Small intestine (tissue), 7 donors: ENCODE data around the gene GABRD. TPM values are rescaled to one million over a fixed set of nuclear protein-coding genes. Genes with fewer than 3 reads are reported as not detected.

Experiments used
- DNase-seq, 2 donors: peaks; one replicate each; pipeline versions ENCODE4 v3.0.0 to v3.0.0-alpha.2; 2013
- FAIRE-seq: peaks from 2 replicates; lab custom pipeline; 2012; peaks lifted over from hg19 to GRCh38; lab: Jason Lieb, UNC
- H3K27ac ChIP-seq, 3 donors: one replicate each; pipeline ENCODE4 v1.5.1; 2013; ENCODE audit warnings: low read length in 2 of 3, mild to moderate bottlenecking in 2 of 3, control low read depth in 1 of 3, inconsistent platforms in 1 of 3, low read depth in 1 of 3, moderate library complexity in 1 of 3
- H3K27me3 ChIP-seq, 3 donors: one replicate each; pipeline ENCODE4 v1.6.1; 2013; ENCODE audit warnings: low read length in 3 of 3, inconsistent platforms in 1 of 3; ENCODE audit not compliant: control insufficient read depth in 3 of 3, insufficient read depth in 3 of 3
- H3K36me3 ChIP-seq, 3 donors: one replicate each; pipeline ENCODE4 v1.6.1; 2013; ENCODE audit warnings: low read length in 3 of 3, inconsistent platforms in 1 of 3, low read depth in 1 of 3, mild to moderate bottlenecking in 1 of 3, moderate library complexity in 1 of 3; ENCODE audit not compliant: control insufficient read depth in 3 of 3, insufficient read depth in 2 of 3
- H3K4me1 ChIP-seq, 3 donors: one replicate each; pipeline ENCODE4 v1.6.1; 2013; ENCODE audit warnings: low read length in 2 of 3, inconsistent platforms in 1 of 3, low read depth in 1 of 3, mild to moderate bottlenecking in 1 of 3, moderate library complexity in 1 of 3; ENCODE audit not compliant: control insufficient read depth in 3 of 3, insufficient read depth in 2 of 3
- H3K4me3 ChIP-seq, 3 donors: one replicate each; pipeline ENCODE4 v1.5.1; 2013; ENCODE audit warnings: low read length in 3 of 3, control low read depth in 1 of 3, inconsistent platforms in 1 of 3, low read depth in 1 of 3, mild to moderate bottlenecking in 1 of 3, moderate library complexity in 1 of 3
- H3K9me3 ChIP-seq, 2 donors: one replicate each; pipeline ENCODE4 v1.6.1; 2013; ENCODE audit warnings: low read depth in 1 of 2, low read length in 1 of 2; ENCODE audit not compliant: control insufficient read depth in 2 of 2, insufficient read depth in 1 of 2
- WGBS, 3 donors: extraction: QIAGEN DNeasy Blood & Tissue Kit; methylation state at CpG; one replicate each; pipeline ENCODE4 v1.1.7; 2013; 5-methylcytosine and 5-hydroxymethylcytosine counted together
- polyA plus RNA-seq, 4 donors: library from polyadenylated mRNA; stranded (reverse) in 3 of 4; unstranded in 1 of 4; fragments of 200-250 nt in 3 of 4; fragments of 120-200 nt in 1 of 4; gene quantifications; one replicate each; pipeline versions ENCODE4 v1.2.1 to v1.2.3, GENCODE V29; 2013
- donor health status: healthy with polysubstance abuse.
- donor health status: control.
- donor health status: control.
- donor health status: Bipolar disorder and iron deficiency.
- donor health status: healthy.

GABRD gene
- polyA plus RNA-seq, 4 donors: 0.40 to 0.55 TPM; not detected in 2

- H3K27ac ChIP-seq: peak overlapping the region in 1 of 3 donors; percentile 83
- WGBS, 3 donors: 75 to 84% (median 84%) methylated on average over 10 to 12 of the region's 12 CpGs
- no peak for FAIRE-seq
Observed at GRCh38 chr1:2053784-2054376, 34.7 kb downstream of the GABRD start.

GRCh38 chr1:2054560-2054959, 35.4 kb downstream of the GABRD start:
- H3K36me3 ChIP-seq: peaks cover 0 to 64% (median 5%) of the 10 kb centered on the region in 3 donors
- H3K27me3 ChIP-seq: peaks cover 0 to 6% (median 0%) of the 10 kb centered on the region in 3 donors
- no peak overlapping the region for H3K4me3 ChIP-seq
- WGBS, 3 donors: 82 to 86% (median 85%) methylated on average over 22 of the region's 22 CpGs
- H3K9me3 ChIP-seq: no peaks in the 10 kb centered on the region
- FAIRE-seq (no peak), DNase-seq (no peak)
- H3K4me1 ChIP-seq: peaks cover 0 to 27% (median 3%) of the 10 kb centered on the region in 3 donors
- H3K27ac ChIP-seq: no peak overlapping the region

More at GRCh38 chr1:2053784-2054376, 34.7 kb downstream of the GABRD start:
- peaks cover 0 to 33% (median 3%) of the 10 kb centered on the region in 3 donors for H3K4me1 ChIP-seq
- no peak for DNase-seq
- H3K36me3 ChIP-seq: peaks cover 0 to 58% (median 5%) of the 10 kb centered on the region in 3 donors
- no peaks in the 10 kb centered on the region for H3K9me3 ChIP-seq
- peaks cover 0 to 10% (median 0%) of the 10 kb centered on the region in 3 donors for H3K27me3 ChIP-seq
- H3K4me3 ChIP-seq: no peak overlapping the region

- WGBS, 3 donors: 89 to 91% (median 90%) methylated on average over 29 of the region's 29 CpGs
- peaks cover 2 to 79% (median 8%) of the 10 kb centered on the region in 3 donors for H3K36me3 ChIP-seq
- H3K4me3 ChIP-seq: no peak overlapping the region
- DNase-seq (peak in 1 of 2 donors; percentile 33), FAIRE-seq (no peak)
- H3K9me3 ChIP-seq: no peaks in the 10 kb centered on the region
- no peaks in the 10 kb centered on the region for H3K27me3 ChIP-seq
- H3K27ac ChIP-seq: peak overlapping the region in 1 of 3 donors; percentile 81
- peaks cover 0 to 24% (median 3%) of the 10 kb centered on the region in 3 donors for H3K4me1 ChIP-seq
Observed at GRCh38 chr1:2055911-2056575, 36.9 kb downstream of the GABRD start.

GRCh38 chr1:2056955-2057590, 37.9 kb downstream of the GABRD start:
- H3K4me3 ChIP-seq: no peak overlapping the region
- no peak overlapping the region for H3K27ac ChIP-seq
- H3K36me3 ChIP-seq: peaks cover 2 to 89% (median 8%) of the 10 kb centered on the region in 3 donors
- FAIRE-seq (no peak), DNase-seq (no peak)
- H3K4me1 ChIP-seq: peaks cover 0 to 20% (median 0%) of the 10 kb centered on the region in 3 donors
- 93 to 94% (median 94%) methylated on average over 25 of the region's 25 CpGs for WGBS, 3 donors
- H3K9me3 ChIP-seq: no peaks in the 10 kb centered on the region
- no peaks in the 10 kb centered on the region for H3K27me3 ChIP-seq

- no peak for FAIRE-seq
- no peaks in the 10 kb centered on the region for H3K4me1 ChIP-seq
- DNase-seq: no peak
- H3K4me3 ChIP-seq: no peak overlapping the region
- 89 to 96% (median 94%) methylated on average over 32 to 35 of the region's 35 CpGs for WGBS, 3 donors
- H3K9me3 ChIP-seq: peaks cover 0 to 1% of the 10 kb centered on the region in 2 donors
- no peaks in the 10 kb centered on the region for H3K27me3 ChIP-seq
- no peak overlapping the region for H3K27ac ChIP-seq
- peaks cover 3 to 82% (median 13%) of the 10 kb centered on the region in 3 donors for H3K36me3 ChIP-seq
Observed at GRCh38 chr1:2059290-2059953, 40.3 kb downstream of the GABRD start.

- WGBS, 3 donors: 91 to 96% (median 93%) methylated on average over 15 of the region's 15 CpGs
- H3K27ac ChIP-seq: no peak overlapping the region
- peaks cover 0 to 5% of the 10 kb centered on the region in 2 donors for H3K9me3 ChIP-seq
- no peaks in the 10 kb centered on the region for H3K27me3 ChIP-seq
- no peak overlapping the region for H3K4me3 ChIP-seq
- peaks cover 5 to 79% (median 16%) of the 10 kb centered on the region in 3 donors for H3K36me3 ChIP-seq
- no peak for DNase-seq
- no peaks in the 10 kb centered on the region for H3K4me1 ChIP-seq
- no peak for FAIRE-seq
Observed at GRCh38 chr1:2060072-2060471, 40.9 kb downstream of the GABRD start.

- no peak for FAIRE-seq
- WGBS, 3 donors: 93 to 94% (median 93%) methylated on average over 21 to 23 of the region's 23 CpGs
- Histone ChIP-seq H3K4me1 (no peaks in the 10 kb centered on the region), H3K27me3 (no peaks in the 10 kb centered on the region), H3K27ac (no peak overlapping the region), H3K4me3 (no peak overlapping the region), H3K36me3 (peaks cover 5 to 74% (median 11%) of the 10 kb centered on the region in 3 donors), H3K9me3 (peaks cover 0 to 9% of the 10 kb centered on the region in 2 donors)
- no peak for DNase-seq
Observed at GRCh38 chr1:2060535-2060934, 41.4 kb downstream of the GABRD start.
